Parathyroid adenoma (tissue), 2 donors: ENCODE data around the gene ZMYND8.

Source experiments
- H2AFZ ChIP-seq: fragments of 300-600 bp; sonication (generic); one replicate; pipeline ENCODE4 v1.7.0; 2017; ENCODE audit warnings: antibody characterized with exemption, mild to moderate bottlenecking
- H3K27ac ChIP-seq: fragments of 300-600 bp; sonication (generic); one replicate; pipeline ENCODE4 v1.7.0; 2017
- H3K27me3 ChIP-seq: fragments of 300-600 bp; sonication (generic); one replicate; pipeline ENCODE4 v1.7.0; 2017; ENCODE audit warnings: low read length; ENCODE audit not compliant: control insufficient read depth, insufficient read depth
- H3K36me3 ChIP-seq: fragments of 300-600 bp; sonication (generic); one replicate; pipeline ENCODE4 v1.7.0; 2017; ENCODE audit warnings: low read length; ENCODE audit not compliant: control insufficient read depth, insufficient read depth
- H3K4me1 ChIP-seq: fragments of 300-600 bp; sonication (generic); one replicate; pipeline ENCODE4 v1.7.0; 2017; ENCODE audit warnings: control low read depth
- H3K4me2 ChIP-seq: fragments of 300-600 bp; sonication (generic); one replicate; pipeline ENCODE4 v1.7.0; 2017; ENCODE audit warnings: low read length
- H3K4me3 ChIP-seq: fragments of 300-600 bp; sonication (generic); one replicate; pipeline ENCODE4 v1.7.0; 2017; ENCODE audit warnings: low read depth, low read length
- H3K79me2 ChIP-seq: fragments of 300-600 bp; sonication (generic); one replicate; pipeline ENCODE4 v1.7.0; 2017; ENCODE audit warnings: control low read depth
- H3K9ac ChIP-seq: fragments of 300-600 bp; sonication (generic); one replicate; pipeline ENCODE4 v1.7.0; 2017; ENCODE audit warnings: mild to moderate bottlenecking
- H3K9me3 ChIP-seq: fragments of 300-600 bp; sonication (generic); one replicate; pipeline ENCODE4 v1.7.0; 2017; ENCODE audit warnings: low read length; ENCODE audit not compliant: control insufficient read depth
- CTCF ChIP-seq: fragments of 300-600 bp; sonication (generic); IDR thresholded peaks from one replicate; pipeline ENCODE4 v1.7.0; 2017; ENCODE audit warnings: antibody characterized with exemption, mild to moderate bottlenecking
- donor health status: primary hyperparathyroidism.

Gene ZMYND8

GRCh38 chr20:47204008-47204849 is 152.3 kb downstream of the ZMYND8 start:
- H3K27me3 ChIP-seq = no peaks in the 10 kb centered on the region
- H3K9ac ChIP-seq = no peak overlapping the region
- no peak overlapping the region for H3K27ac ChIP-seq
- H3K4me2 ChIP-seq = no peak overlapping the region
- H2AFZ ChIP-seq = no peak overlapping the region
- no peaks in the 10 kb centered on the region for H3K9me3 ChIP-seq
- no peak for TF ChIP-seq CTCF
- H3K4me3 ChIP-seq = no peak overlapping the region
- H3K79me2 ChIP-seq = no peaks in the 10 kb centered on the region
- H3K36me3 ChIP-seq = no peaks in the 10 kb centered on the region
- H3K4me1 ChIP-seq = peaks cover 9% of the 10 kb centered on the region

- no peak overlapping the region for H2AFZ ChIP-seq
- no peaks in the 10 kb centered on the region for H3K27me3 ChIP-seq
- no peaks in the 10 kb centered on the region for H3K9me3 ChIP-seq
- H3K4me1 ChIP-seq = peaks cover 9% of the 10 kb centered on the region
- H3K9ac ChIP-seq = no peak overlapping the region
- H3K27ac ChIP-seq = no peak overlapping the region
- no peaks in the 10 kb centered on the region for H3K36me3 ChIP-seq
- no peaks in the 10 kb centered on the region for H3K79me2 ChIP-seq
- no peak overlapping the region for H3K4me3 ChIP-seq
- no peak for TF ChIP-seq CTCF
- no peak overlapping the region for H3K4me2 ChIP-seq
Observed at GRCh38 chr20:47202733-47203667, 153.5 kb downstream of the ZMYND8 start.

GRCh38 chr20:47201074-47201730 is 155.3 kb downstream of the ZMYND8 start:
- Histone ChIP-seq H3K36me3 (no peaks in the 10 kb centered on the region), H2AFZ (no peak overlapping the region), H3K27me3 (no peaks in the 10 kb centered on the region), H3K4me1 (peaks cover 9% of the 10 kb centered on the region), H3K9me3 (no peaks in the 10 kb centered on the region), H3K4me2 (no peak overlapping the region), H3K27ac (no peak overlapping the region), H3K79me2 (no peaks in the 10 kb centered on the region), H3K9ac (no peak overlapping the region), H3K4me3 (no peak overlapping the region)
- no peak for TF ChIP-seq CTCF

- Histone ChIP-seq H3K4me2 (no peak overlapping the region), H3K4me3 (no peak overlapping the region), H3K9ac (no peak overlapping the region), H3K36me3 (no peaks in the 10 kb centered on the region), H3K79me2 (no peaks in the 10 kb centered on the region), H3K9me3 (no peaks in the 10 kb centered on the region), H3K27ac (no peak overlapping the region), H3K27me3 (no peaks in the 10 kb centered on the region), H3K4me1 (no peaks in the 10 kb centered on the region), H2AFZ (no peak overlapping the region)
- no peak for TF ChIP-seq CTCF
Observed at GRCh38 chr20:47198996-47199552, 157.4 kb downstream of the ZMYND8 start.
